ENCODE results near the gene FAM171A1.

The FAM171A1 gene

GRCh38 chr10:15197276-15197675 lies 173.8 kb downstream of the FAM171A1 start:
- no peak overlapping the region for H3K27ac ChIP-seq (ENCODE audit: low read length)

GRCh38 chr10:15196021-15196834 lies 174.9 kb downstream of the FAM171A1 start:
- H3K4me1 ChIP-seq (ENCODE audit: control insufficient read depth in 1 of 2, insufficient read depth in 2 of 2, low read length in 2 of 2), result no peaks in the 10 kb centered on the region
- no peak overlapping the region for H3K27ac ChIP-seq (ENCODE audit: low read length)

More at GRCh38 chr10:15197276-15197675, 173.8 kb downstream of the FAM171A1 start:
- Histone ChIP-seq H3K9me3 (ENCODE audit: control insufficient read depth in 1 of 2, low read length in 2 of 2) (peaks cover 0 to 2% of the 10 kb centered on the region in 2 donors), H3K27me3 (ENCODE audit: low read depth, low read length) (no peaks in the 10 kb centered on the region), H3K4me3 (ENCODE audit: low read depth in 1 of 2, low read length in 2 of 2) (no peak overlapping the region), H3K4me1 (ENCODE audit: control insufficient read depth in 1 of 2, insufficient read depth in 2 of 2, low read length in 2 of 2) (peaks cover 0 to 3% of the 10 kb centered on the region in 2 donors), H3K36me3 (ENCODE audit: control insufficient read depth in 1 of 2, insufficient read depth in 2 of 2, low read length in 2 of 2) (no peaks in the 10 kb centered on the region)

GRCh38 chr10:15189133-15189885 lies 181.8 kb downstream of the FAM171A1 start:
- Histone ChIP-seq H3K4me1 (ENCODE audit: control insufficient read depth in 1 of 2, insufficient read depth in 2 of 2, low read length in 2 of 2) (no peaks in the 10 kb centered on the region), H3K4me3 (ENCODE audit: low read depth in 1 of 2, low read length in 2 of 2) (no peak overlapping the region), H3K27ac (ENCODE audit: low read length) (no peak overlapping the region), H3K9me3 (ENCODE audit: control insufficient read depth in 1 of 2, low read length in 2 of 2) (no peaks in the 10 kb centered on the region), H3K27me3 (ENCODE audit: low read depth, low read length) (no peaks in the 10 kb centered on the region), H3K36me3 (ENCODE audit: control insufficient read depth in 1 of 2, insufficient read depth in 2 of 2, low read length in 2 of 2) (no peaks in the 10 kb centered on the region)

More at GRCh38 chr10:15196021-15196834, 174.9 kb downstream of the FAM171A1 start:
- Histone ChIP-seq H3K36me3 (ENCODE audit: control insufficient read depth in 1 of 2, insufficient read depth in 2 of 2, low read length in 2 of 2) (no peaks in the 10 kb centered on the region), H3K9me3 (ENCODE audit: control insufficient read depth in 1 of 2, low read length in 2 of 2) (peaks cover 0 to 2% of the 10 kb centered on the region in 2 donors), H3K27me3 (ENCODE audit: low read depth, low read length) (no peaks in the 10 kb centered on the region), H3K4me3 (ENCODE audit: low read depth in 1 of 2, low read length in 2 of 2) (peak overlapping the region in 1 of 2 donors; percentile 5)

GRCh38 chr10:15188603-15189002 lies 182.5 kb downstream of the FAM171A1 start:
- Histone ChIP-seq H3K4me1 (ENCODE audit: control insufficient read depth in 1 of 2, insufficient read depth in 2 of 2, low read length in 2 of 2) (no peaks in the 10 kb centered on the region), H3K36me3 (ENCODE audit: control insufficient read depth in 1 of 2, insufficient read depth in 2 of 2, low read length in 2 of 2) (no peaks in the 10 kb centered on the region), H3K9me3 (ENCODE audit: control insufficient read depth in 1 of 2, low read length in 2 of 2) (no peaks in the 10 kb centered on the region), H3K4me3 (ENCODE audit: low read depth in 1 of 2, low read length in 2 of 2) (no peak overlapping the region), H3K27ac (ENCODE audit: low read length) (no peak overlapping the region), H3K27me3 (ENCODE audit: low read depth, low read length) (no peaks in the 10 kb centered on the region)

GRCh38 chr10:15183689-15184481 lies 187.2 kb downstream of the FAM171A1 start:
- H3K4me1 ChIP-seq (ENCODE audit: control insufficient read depth in 1 of 2, insufficient read depth in 2 of 2, low read length in 2 of 2), result no peaks in the 10 kb centered on the region
- H3K27me3 ChIP-seq (ENCODE audit: low read depth, low read length), result no peaks in the 10 kb centered on the region
- no peak overlapping the region for H3K27ac ChIP-seq (ENCODE audit: low read length)
- H3K36me3 ChIP-seq (ENCODE audit: control insufficient read depth in 1 of 2, insufficient read depth in 2 of 2, low read length in 2 of 2), result no peaks in the 10 kb centered on the region
- no peaks in the 10 kb centered on the region for H3K9me3 ChIP-seq (ENCODE audit: control insufficient read depth in 1 of 2, low read length in 2 of 2)
- no peak overlapping the region for H3K4me3 ChIP-seq (ENCODE audit: low read depth in 1 of 2, low read length in 2 of 2)

GRCh38 chr10:15182540-15183207 lies 188.4 kb downstream of the FAM171A1 start:
- H3K27ac ChIP-seq (ENCODE audit: low read length), result no peak overlapping the region
- H3K4me3 ChIP-seq (ENCODE audit: low read depth in 1 of 2, low read length in 2 of 2), result no peak overlapping the region
- no peaks in the 10 kb centered on the region for H3K36me3 ChIP-seq (ENCODE audit: control insufficient read depth in 1 of 2, insufficient read depth in 2 of 2, low read length in 2 of 2)
- H3K4me1 ChIP-seq (ENCODE audit: control insufficient read depth in 1 of 2, insufficient read depth in 2 of 2, low read length in 2 of 2), result no peaks in the 10 kb centered on the region
- no peaks in the 10 kb centered on the region for H3K27me3 ChIP-seq (ENCODE audit: low read depth, low read length)
- H3K9me3 ChIP-seq (ENCODE audit: control insufficient read depth in 1 of 2, low read length in 2 of 2), result no peaks in the 10 kb centered on the region

GRCh38 chr10:15181576-15182156 lies 189.4 kb downstream of the FAM171A1 start:
- H3K36me3 ChIP-seq (ENCODE audit: control insufficient read depth in 1 of 2, insufficient read depth in 2 of 2, low read length in 2 of 2), result no peaks in the 10 kb centered on the region
- H3K27ac ChIP-seq (ENCODE audit: low read length), result no peak overlapping the region
- H3K27me3 ChIP-seq (ENCODE audit: low read depth, low read length), result no peaks in the 10 kb centered on the region
- no peaks in the 10 kb centered on the region for H3K9me3 ChIP-seq (ENCODE audit: control insufficient read depth in 1 of 2, low read length in 2 of 2)
- no peaks in the 10 kb centered on the region for H3K4me1 ChIP-seq (ENCODE audit: control insufficient read depth in 1 of 2, insufficient read depth in 2 of 2, low read length in 2 of 2)
- H3K4me3 ChIP-seq (ENCODE audit: low read depth in 1 of 2, low read length in 2 of 2), result no peak overlapping the region

- H3K27ac ChIP-seq (ENCODE audit: low read length), result no peak overlapping the region
- H3K36me3 ChIP-seq (ENCODE audit: control insufficient read depth in 1 of 2, insufficient read depth in 2 of 2, low read length in 2 of 2), result no peaks in the 10 kb centered on the region
- H3K9me3 ChIP-seq (ENCODE audit: control insufficient read depth in 1 of 2, low read length in 2 of 2), result no peaks in the 10 kb centered on the region
- no peaks in the 10 kb centered on the region for H3K27me3 ChIP-seq (ENCODE audit: low read depth, low read length)
- no peaks in the 10 kb centered on the region for H3K4me1 ChIP-seq (ENCODE audit: control insufficient read depth in 1 of 2, insufficient read depth in 2 of 2, low read length in 2 of 2)
- no peak overlapping the region for H3K4me3 ChIP-seq (ENCODE audit: low read depth in 1 of 2, low read length in 2 of 2)
Measured at GRCh38 chr10:15180736-15181135, 190.4 kb downstream of the FAM171A1 start.

- Histone ChIP-seq H3K4me3 (ENCODE audit: low read depth in 1 of 2, low read length in 2 of 2) (no peak overlapping the region), H3K36me3 (ENCODE audit: control insufficient read depth in 1 of 2, insufficient read depth in 2 of 2, low read length in 2 of 2) (no peaks in the 10 kb centered on the region), H3K9me3 (ENCODE audit: control insufficient read depth in 1 of 2, low read length in 2 of 2) (no peaks in the 10 kb centered on the region), H3K27me3 (ENCODE audit: low read depth, low read length) (no peaks in the 10 kb centered on the region), H3K4me1 (ENCODE audit: control insufficient read depth in 1 of 2, insufficient read depth in 2 of 2, low read length in 2 of 2) (no peaks in the 10 kb centered on the region), H3K27ac (ENCODE audit: low read length) (no peak overlapping the region)
Measured at GRCh38 chr10:15176269-15176668, 194.8 kb downstream of the FAM171A1 start.

GRCh38 chr10:15175587-15175986 lies 195.5 kb downstream of the FAM171A1 start:
- no peak overlapping the region for H3K27ac ChIP-seq (ENCODE audit: low read length)
- no peak overlapping the region for H3K4me3 ChIP-seq (ENCODE audit: low read depth in 1 of 2, low read length in 2 of 2)
- no peaks in the 10 kb centered on the region for H3K27me3 ChIP-seq (ENCODE audit: low read depth, low read length)
- H3K36me3 ChIP-seq (ENCODE audit: control insufficient read depth in 1 of 2, insufficient read depth in 2 of 2, low read length in 2 of 2), result no peaks in the 10 kb centered on the region
- no peaks in the 10 kb centered on the region for H3K9me3 ChIP-seq (ENCODE audit: control insufficient read depth in 1 of 2, low read length in 2 of 2)
- H3K4me1 ChIP-seq (ENCODE audit: control insufficient read depth in 1 of 2, insufficient read depth in 2 of 2, low read length in 2 of 2), result no peaks in the 10 kb centered on the region

Data from muscle layer of duodenum (tissue), 2 donors.